GM18502 (cell line): ENCODE measurements around the gene PTPN12.
A peak's percentile ranks its signal among the peaks of the same experiment; 100 is the strongest.
"Not testable (repeated sequence)": the region's sequence is repeated elsewhere in the genome, so short reads cannot be mapped to it uniquely, and the experiment has no call there.

Experiments
- ATAC-seq: cut with Tn5 transposase; IDR thresholded peaks from one replicate; pipeline ENCODE4 v1.9.1; 2021; ENCODE audit warnings: mild to moderate bottlenecking; ENCODE audit not compliant: unreplicated experiment, poor library complexity

Gene PTPN12

DNA sequence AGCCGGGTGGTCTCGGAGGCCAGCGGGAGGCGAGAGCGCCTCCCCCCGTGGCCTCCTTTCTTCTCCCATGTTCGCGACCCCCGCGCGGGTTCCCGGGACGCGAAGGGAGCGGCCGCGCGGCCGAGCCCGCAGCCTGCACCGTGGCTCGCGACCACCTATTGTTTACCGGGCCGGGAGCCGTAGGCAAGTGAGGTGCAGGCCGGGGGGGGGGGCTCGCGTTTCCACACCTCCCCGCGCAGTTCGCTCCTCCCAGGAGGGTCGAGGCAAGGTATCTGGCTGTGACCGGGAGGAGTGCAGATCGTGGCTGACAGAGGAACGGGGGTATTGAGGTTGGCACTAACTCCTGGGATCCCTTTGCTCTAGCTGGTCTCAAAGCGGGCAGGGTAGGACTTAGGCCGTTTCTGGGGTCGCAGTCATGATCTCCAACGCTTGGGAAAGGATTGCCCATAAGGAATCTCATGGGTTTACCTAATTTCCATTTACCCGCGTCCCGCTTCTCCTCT is 734 bp downstream of the PTPN12 start:
- ATAC-seq, result peak; percentile 15

DNA sequence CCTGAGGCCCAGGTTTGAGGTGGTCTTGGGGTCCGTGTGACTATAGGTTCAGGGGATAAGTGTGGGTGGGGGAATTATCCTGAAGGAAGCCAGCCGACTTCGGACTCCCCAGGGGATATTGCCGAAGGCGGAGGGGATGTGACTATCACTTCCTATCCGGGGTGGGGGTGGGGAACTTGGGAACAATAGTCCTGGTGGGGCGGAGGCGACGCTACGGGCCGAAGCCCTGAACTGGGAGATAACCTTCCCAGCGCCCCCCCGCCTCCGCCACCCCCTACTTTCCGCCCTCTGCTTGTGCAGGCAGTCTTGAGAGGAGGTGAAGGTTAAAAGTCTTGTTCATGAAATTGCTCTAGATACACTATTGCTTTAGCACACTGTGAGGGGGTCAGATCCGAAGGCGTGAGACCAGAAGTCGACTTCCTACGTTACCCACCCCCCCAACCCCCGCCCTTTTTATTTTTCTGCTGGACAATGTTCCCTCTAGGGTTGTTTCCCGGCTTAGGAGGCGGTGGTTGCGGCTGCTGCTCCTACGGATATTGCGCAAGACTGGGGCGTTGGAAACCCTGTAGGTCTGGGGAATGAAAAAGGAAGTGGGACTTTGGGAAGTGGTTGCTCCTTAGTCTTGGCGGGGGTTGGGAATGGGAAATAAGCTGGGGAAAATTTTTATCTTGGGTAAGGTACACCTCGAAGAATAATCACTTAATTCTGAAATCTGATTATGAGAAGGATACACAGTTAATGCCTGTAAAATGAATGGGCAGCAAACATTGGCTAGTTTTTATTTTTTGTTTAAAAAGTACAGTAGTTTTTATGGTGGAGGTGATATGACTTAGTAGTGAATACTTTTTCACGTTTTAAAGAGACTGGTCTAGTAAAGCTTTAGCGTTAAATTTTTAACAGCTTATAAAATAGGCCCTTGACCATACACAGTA is 1.5 kb downstream of the PTPN12 start:
- ATAC-seq, result no peak

GRCh38 chr7:77540402-77540822 is 3.3 kb downstream of the PTPN12 start:
- ATAC-seq, result no peak

- not testable (repeated sequence) for ATAC-seq
Measured at GRCh38 chr7:77540993-77541392, 3.9 kb downstream of the PTPN12 start.

DNA sequence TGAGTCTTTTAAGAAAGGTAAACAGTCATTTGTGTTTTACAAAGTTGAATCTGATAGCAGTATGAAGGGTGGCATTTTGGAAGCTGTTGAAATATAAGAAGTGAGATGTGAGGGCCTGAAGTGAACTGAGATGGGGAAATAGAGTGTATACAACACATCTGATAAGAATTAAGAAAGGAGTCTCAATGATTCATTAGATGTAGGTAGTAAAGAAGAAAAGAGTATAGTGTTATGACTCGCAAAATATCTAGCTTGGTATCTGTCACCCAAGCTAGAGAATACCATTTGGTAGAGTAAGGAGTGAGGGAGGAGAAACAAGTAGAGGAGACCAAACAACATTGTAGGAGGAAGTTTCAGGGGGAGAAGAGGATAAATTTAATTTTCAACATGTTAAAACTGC is 5.3 kb downstream of the PTPN12 start:
- no peak for ATAC-seq

- ATAC-seq, result no peak
Measured at GRCh38 chr7:77542895-77543294, 5.8 kb downstream of the PTPN12 start.

- no peak for ATAC-seq
Measured at GRCh38 chr7:77543910-77544309, 6.8 kb downstream of the PTPN12 start.

- no peak for ATAC-seq
Measured at GRCh38 chr7:77544518-77544917, 7.4 kb downstream of the PTPN12 start.

DNA sequence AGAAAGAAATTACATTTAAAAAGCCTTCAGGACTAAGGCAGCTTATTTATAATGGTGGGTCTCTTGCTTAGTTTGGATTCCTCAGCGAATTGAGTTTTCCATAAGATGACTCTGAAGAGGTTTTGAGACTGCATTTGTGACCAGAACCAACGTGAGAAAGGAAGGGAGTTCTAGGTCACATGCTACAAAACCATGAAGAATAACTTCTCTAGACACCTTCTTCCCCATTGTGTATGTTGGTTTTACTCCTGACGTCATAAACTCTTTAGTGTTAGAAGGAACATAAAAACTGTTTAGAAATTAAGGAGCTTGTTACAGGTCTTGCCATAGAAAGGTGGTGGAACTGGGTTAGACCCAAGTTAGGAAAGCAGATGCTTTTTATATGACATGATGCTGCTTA is 11.1 kb downstream of the PTPN12 start:
- no peak for ATAC-seq

GRCh38 chr7:77549106-77549870 is 12.2 kb downstream of the PTPN12 start:
- no peak for ATAC-seq

DNA sequence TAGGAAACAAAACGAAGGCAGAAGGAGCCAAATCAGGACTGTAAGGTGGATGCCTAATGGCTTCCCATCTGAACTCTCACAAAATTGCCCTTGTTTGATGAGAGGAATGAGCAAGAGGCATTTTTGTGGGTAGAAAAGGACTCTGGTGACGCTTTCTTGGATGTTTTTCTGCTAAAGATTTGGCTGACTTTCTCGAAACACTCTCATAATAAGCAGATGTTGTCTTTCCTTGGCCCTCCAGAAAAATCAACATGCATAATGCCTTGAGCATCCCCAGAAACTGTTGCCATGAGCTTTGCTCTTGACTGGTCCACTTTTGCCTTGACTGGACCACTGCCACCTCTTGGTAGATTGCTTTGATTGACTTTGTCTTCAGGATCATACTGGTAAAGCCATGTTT is 13.5 kb downstream of the PTPN12 start:
- ATAC-seq, result no peak

DNA sequence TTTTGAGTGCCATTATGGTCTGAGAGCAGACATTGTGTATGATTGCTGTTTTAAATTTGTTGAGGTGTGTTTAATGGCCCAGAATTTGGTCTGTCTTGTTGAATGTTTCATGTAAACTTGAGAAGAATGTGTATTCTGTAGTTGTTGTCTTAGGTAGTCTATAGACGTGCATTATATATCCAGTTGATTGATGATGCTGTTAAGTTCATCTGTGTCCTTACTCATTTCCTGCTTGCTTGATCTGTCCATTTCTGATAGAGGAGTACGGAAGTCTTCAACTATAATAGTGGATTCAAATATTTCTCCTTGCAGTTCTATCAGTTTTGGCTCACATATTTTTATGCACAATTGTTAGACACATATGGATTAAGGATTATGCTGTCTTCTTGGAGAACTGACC is 16.0 kb downstream of the PTPN12 start:
- no peak for ATAC-seq

GRCh38 chr7:77558284-77558967 is 21.3 kb downstream of the PTPN12 start:
- ATAC-seq, result no peak

GRCh38 chr7:77561352-77561751 is 24.3 kb downstream of the PTPN12 start:
- ATAC-seq, result peak; percentile 75

GRCh38 chr7:77563275-77563674 is 26.2 kb downstream of the PTPN12 start:
- ATAC-seq, result no peak

DNA sequence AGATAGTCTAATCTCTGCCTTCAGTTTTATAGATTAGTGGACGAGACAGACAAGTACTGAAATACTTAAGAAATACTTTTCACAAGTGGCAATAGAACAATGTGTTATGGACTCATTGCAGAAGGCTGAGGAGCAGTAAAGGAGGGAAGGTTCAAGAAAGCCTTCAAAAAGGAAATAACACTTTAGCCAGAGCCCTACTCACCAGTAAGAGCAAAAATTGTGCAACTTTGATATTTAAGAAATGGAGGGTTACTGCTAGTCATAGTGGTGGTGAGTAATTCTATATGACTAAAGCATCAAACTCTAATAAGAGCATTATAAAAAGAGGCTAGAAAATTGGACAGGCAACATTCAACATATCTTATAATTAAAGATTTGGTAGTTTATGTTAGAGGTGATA is 28.8 kb downstream of the PTPN12 start:
- ATAC-seq, result no peak

GRCh38 chr7:77566421-77566820 is 29.3 kb downstream of the PTPN12 start:
- ATAC-seq, result no peak

- no peak for ATAC-seq
Measured at GRCh38 chr7:77569514-77570232, 32.6 kb downstream of the PTPN12 start.

- ATAC-seq, result peak; percentile 49
Measured at GRCh38 chr7:77570330-77571011, 33.4 kb downstream of the PTPN12 start.
